Activated naive CD4-positive, alpha-beta T cell (primary cell): ENCODE results near the gene PLXNA4.

ENCODE experiments used
- DNase-seq, 4 experiments: peaks; one replicate each; lab custom pipeline; 2025; lab: John Stamatoyannopoulos, UW

Gene PLXNA4

DNA sequence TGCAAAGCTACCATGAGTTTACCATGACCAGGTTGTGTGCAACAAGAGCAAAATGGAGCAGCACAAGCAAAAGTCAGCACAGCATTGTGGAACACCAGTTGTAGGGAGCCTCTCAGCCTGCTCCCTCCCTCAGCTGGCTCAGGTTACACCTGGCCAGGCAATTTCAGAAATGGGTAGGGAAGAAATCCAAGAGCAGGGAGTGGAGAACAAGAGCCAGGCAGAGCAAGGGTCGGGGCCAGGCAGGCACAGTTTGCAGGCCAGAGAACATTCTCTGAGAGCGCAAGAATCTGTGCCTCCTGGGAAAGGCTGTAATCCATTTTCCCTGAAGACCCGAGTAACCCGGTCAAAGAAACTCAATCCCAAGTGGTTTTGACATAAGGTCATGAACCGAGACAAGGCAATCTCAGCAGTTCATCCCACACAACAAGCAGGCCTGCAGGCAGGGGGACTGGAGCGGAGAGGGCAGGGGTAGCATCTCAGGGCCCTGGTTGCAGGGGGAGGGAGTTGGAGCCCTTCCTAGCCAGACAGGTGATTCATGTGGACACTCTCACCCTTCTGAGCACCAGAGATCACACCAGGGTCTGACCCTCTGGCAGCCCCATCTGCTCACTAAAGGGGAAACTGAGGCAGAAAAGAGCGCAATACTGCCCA, 258.4 kb downstream of the PLXNA4 start:
- DNase-seq = no peak

GRCh38 chr7:132312531-132313055, 263.7 kb downstream of the PLXNA4 start:
- DNase-seq = no peak

DNA sequence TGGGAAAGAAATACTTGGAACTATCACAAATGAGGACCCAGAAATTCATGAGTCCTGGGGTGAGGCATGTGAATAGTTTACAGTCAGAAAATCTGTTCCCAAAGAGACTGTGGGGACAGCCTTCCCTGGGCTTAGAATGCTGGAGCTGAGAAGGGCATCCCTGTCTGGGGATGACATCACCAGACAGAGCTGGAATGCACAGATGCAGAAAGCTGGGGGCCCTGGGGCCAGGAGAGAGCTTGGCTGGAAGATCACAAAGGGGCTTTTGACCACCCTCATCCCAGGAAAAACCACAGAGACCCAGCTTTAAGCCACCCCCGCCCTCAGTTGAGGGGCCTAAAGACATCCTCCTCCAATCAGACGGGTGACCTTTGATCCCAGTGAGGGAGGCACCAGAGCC, 264.5 kb downstream of the PLXNA4 start:
- no peak for DNase-seq

DNA sequence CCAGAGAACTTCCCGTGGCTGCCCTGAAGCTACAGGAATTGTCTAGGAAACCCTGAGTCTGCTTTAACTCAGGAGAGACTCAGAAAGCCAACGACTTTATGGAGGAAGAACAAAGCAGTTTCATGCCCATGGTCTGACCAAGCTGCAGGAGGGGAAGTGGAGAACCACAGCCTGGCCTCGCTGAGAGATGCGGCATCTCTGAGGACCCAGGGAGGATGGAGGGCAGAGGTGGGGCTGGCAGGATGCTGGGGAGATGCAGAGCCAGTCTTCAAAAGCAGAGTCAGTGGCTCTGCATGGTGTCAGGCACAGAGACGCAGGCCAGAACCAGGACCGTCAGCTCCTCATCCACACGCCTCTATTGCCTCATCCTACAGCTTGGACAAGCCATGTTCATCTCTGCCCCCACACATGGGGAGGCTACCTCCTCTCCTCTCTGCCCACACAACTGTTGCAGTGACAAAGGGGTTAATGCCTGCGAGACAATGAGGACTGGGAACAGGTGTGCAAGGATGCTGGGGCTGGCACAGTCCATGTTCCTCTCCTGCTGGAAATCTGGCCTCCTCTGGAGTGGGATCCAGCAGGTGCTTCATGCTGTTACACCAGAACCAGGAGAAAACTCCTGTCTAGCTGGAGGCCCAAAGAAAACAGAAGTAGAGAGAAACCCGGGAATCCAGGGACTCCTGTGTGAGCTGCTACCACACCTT, 267.0 kb downstream of the PLXNA4 start:
- DNase-seq = no peak

GRCh38 chr7:132307465-132307864, 268.8 kb downstream of the PLXNA4 start:
- no peak for DNase-seq

- no peak for DNase-seq
These were observed 275.5 kb downstream of the PLXNA4 start for GRCh38 chr7:132300599-132301277.

GRCh38 chr7:132298790-132299189, 277.5 kb downstream of the PLXNA4 start:
- no peak for DNase-seq

- no peak for DNase-seq
These were observed 279.4 kb downstream of the PLXNA4 start for GRCh38 chr7:132296820-132297219.

DNA sequence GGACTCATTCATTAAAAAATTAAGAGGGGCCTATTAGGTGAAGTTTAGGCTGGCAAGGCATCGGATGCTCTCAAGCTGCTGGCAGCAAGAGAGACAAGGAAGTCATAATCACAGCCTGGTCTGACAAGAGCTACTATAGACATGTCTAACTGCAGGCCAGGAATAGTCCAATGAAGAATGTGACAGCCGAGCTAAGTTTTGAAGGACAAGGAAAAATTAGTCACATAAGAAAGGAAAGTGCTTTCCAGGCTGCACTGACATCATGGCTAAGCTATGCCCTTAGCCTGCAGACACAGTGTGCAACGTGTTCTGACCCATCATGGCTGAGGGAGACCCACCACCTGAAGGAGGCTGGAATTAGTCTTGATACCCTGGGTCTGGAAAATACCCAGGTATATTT, 281.1 kb downstream of the PLXNA4 start:
- no peak for DNase-seq

DNA sequence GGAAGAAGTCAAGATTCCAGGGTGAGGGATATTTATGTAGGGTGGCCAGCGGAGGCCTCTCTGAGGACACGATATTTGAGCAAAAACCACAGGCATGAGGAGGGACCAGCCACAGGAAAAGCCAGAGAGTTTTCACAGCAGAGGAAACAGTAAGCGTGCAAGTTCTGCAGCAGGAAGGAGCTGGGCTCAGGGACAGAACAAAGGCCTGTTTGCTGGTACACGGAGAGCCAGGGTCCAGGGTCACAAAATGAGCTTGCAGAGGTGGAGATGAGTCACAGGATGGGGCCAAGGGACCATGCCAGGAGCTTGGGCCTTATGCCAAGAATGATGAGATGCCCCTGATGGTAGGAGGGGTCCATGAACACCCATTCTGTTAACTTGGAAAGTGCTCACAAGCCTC, 283.5 kb downstream of the PLXNA4 start:
- no peak for DNase-seq

DNA sequence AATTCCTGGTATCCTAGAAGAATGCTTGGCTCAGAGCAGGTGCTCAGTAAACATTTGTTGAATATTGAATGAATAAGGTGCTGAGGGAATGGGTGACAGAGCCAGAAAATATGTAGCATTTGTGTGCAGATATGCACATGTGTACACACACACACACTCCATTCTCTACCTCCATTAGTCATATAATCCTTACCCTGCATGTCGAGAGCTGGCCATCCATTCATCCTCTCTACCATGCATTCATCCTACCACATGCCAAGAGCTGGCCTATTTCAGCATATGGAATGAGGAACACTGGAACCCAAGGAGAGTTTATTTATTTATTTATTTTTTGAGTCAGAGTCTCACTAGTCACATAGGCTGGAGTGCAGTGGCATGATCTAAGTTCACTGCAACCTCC, 284.8 kb downstream of the PLXNA4 start:
- DNase-seq = no peak

DNA sequence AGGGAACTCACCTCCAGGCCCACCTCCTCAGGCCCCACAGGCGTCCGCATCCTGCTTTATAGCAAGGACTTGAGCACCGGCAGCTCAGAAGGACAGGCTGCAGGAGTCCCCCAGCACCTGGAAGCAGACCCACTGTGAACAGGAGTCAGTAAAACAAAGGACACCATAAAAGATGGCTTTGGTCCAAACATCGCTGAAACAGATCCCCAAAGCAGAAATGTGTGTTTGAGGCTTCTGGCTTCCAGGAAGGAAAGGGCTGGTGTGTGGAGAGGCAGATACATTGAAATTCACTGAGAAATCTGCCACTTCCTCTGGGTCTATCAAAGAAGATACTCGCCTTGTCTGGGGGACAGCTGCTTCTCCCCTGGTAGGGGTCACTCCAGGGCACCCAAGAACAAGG, 286.2 kb downstream of the PLXNA4 start:
- DNase-seq = no peak

- DNase-seq = no peak
These were observed 289.4 kb downstream of the PLXNA4 start for GRCh38 chr7:132286836-132287235.

GRCh38 chr7:132280335-132280734, 295.9 kb downstream of the PLXNA4 start:
- no peak for DNase-seq

- DNase-seq = no peak
These were observed 296.6 kb downstream of the PLXNA4 start for GRCh38 chr7:132279718-132280117.

DNA sequence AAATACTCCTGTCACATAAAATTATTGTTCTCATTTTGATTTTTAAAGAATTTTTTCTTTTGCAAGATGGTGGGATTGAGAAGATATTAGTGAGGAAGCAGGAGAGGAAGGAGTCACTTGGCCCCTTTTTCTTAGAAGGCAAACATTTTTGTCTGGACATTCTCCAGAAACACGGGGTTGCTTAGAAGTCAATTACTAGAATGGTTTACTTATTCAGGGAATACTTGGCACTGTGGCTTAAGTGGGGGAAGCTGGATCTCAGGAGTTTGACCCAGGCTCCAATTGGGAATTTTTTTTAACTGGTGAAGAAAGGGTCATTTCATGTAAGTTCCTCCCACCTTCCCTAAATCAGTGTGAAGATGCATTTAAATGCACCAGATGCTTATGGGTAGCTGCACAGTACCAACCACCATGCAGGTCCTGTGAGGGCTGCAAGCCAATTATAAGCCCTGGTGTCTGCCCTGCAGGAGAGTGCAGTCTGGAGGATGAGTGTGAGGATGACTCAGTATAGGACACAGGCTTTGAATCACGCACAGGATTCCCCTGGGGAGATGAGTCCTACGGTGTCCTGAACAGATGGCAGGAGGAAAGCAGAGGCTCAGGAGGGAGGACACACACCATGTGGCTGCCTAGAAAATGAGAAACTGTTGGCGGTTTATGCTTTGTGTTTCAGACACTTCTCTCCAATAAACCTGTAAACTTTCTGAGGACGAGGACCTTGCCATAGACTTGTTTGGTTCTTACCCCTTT, 299.1 kb downstream of the PLXNA4 start:
- DNase-seq = no peak

DNA sequence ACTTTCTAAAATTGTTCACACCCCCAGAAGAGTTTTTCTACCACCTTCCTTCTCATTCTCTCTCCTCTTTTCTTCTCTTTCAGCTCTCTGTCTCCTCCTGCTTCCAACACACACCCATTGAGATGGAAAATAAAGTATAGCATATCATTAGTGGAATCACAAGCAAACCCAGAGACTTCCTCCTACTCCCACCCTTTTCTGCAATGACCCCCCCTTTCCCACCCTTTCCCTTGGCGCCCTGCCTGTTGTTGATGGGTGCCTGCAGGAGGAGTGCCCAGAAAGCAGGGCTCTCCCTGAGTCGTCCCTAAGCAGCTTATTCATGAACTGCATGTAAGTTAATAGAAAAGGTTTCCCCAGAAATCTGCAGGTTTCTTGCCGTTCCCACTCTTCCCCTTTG, 300.0 kb downstream of the PLXNA4 start:
- no peak for DNase-seq

DNA sequence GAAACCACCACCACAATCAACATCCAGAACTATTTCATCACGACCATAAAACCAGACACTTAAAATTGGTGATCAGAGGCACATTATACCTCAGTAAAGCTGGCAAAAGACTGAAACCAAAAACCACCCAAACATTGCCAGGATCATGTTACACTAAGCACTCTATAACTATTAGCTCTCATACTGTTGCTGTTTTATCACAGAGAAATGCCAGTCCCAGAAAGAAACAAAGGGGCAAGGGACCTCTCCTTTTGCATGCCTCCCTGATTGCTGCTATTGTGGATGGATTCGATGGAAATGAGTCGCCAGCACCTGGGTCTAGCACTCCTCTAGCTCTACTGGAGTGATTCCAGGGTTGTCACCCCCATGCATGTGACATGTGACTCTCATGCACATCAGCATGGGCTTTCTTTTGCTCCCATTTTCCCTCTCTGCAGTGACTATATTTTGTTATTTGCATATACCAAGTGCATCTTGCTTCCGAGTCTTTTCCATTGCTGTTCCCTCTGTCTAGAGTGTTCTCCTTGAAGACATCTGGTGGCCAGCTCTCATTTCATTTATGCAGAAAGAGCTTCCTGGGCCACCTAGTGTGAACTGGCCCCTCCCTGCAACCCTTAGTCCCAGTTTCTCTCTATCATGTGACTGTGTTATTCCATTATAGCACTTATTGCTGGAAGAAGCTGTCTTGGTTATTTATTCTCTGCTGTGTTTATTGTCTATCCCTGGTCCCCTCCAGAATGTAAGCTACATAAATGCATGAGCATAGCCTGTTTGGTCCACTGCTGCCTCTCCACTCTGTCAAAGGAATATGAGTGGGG, 300.6 kb downstream of the PLXNA4 start:
- no peak for DNase-seq

DNA sequence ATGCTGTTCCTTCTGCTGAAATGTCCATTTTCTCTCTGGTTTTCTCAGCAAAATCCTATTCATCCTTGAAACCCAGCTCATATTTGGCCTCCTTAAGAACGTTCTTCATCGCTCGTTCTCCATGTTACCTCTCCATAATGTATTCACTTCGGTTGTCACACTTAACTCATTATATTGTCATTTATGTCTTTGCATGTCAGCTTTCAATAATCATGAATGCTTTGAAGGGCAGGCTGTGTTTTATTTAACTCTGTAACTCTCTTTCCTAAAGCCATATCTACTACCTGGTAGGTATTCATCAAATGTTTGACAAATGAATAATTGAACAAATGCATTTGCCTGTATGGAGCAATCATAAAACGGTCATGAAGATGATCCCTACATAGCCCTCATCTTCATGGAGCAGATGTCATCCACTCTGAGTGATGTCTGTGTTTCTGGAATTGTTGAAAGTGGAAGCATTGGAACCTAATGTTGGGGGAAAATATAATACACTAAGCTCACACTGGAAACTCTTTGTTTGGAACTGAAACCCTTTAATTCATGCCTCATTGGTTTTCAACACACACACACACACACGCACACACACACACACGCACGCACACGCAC, 303.4 kb downstream of the PLXNA4 start:
- DNase-seq = no peak

GRCh38 chr7:132270517-132270916, 305.8 kb downstream of the PLXNA4 start:
- DNase-seq = no peak

DNA sequence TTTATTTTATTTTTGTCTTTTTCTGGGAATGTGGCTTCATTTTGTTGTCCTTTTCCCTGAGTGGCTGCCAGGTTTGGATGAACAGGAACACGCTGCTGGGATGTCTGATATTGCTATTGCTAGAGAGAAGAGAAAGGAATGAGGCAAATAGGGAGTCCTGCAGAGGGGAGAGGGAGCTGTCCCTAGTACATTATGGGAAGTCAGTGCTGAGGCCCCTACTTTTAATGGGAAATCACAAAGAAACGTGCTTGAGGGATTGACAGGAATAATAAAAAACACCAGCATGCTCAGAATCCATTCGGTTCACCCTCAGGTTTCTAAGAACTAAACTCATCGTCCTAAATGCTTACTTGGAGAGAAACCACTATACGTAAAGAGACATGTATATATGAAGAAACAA, 306.6 kb downstream of the PLXNA4 start:
- DNase-seq = no peak
